ENCODE measurements around the gene TRIP11.

DNA sequence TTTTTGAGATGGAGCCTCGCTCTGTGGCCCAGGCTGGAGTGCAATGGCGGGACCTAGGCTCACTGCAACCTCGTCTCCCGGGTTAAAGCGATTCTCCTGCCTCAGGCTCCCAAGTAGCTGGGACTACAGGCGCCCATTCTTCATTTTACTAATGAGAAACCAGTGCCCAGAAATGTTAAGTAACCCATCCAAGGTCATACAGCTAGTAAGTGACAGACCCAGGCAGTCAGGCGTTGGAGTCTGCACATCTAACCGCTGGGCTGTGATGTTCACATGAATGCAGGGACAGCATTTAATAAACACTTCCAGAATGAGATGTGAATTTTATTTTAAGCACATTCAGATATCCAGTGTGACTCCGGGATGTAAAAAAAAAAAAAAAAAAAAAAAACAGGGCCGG, 1.3 kb upstream of the TRIP11 start:
- TF ChIP-seq, protein P1, sequence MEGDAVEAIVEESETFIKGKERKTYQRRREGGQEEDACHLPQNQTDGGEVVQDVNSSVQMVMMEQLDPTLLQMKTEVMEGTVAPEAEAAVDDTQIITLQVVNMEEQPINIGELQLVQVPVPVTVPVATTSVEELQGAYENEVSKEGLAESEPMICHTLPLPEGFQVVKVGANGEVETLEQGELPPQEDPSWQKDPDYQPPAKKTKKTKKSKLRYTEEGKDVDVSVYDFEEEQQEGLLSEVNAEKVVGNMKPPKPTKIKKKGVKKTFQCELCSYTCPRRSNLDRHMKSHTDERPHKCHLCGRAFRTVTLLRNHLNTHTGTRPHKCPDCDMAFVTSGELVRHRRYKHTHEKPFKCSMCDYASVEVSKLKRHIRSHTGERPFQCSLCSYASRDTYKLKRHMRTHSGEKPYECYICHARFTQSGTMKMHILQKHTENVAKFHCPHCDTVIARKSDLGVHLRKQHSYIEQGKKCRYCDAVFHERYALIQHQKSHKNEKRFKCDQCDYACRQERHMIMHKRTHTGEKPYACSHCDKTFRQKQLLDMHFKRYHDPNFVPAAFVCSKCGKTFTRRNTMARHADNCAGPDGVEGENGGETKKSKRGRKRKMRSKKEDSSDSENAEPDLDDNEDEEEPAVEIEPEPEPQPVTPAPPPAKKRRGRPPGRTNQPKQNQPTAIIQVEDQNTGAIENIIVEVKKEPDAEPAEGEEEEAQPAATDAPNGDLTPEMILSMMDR (conservative IDR thresholded peaks at IDR 0.05): no peak
- no peak for TF ChIP-seq ZFX (IDR thresholded peaks at IDR 0.05)

Data from C4-2B (cell line).